Islet of Langerhans (tissue), 1 donor: Measurements from ENCODE around the gene RNPS1.
"Not testable (repeated sequence)": the region's sequence is repeated elsewhere in the genome, so short reads cannot be mapped to it uniquely, and the experiment has no call there.

Experiments used
- FAIRE-seq: peaks from one replicate; lab custom pipeline; 2011; peaks lifted over from hg19 to GRCh38; lab: Jason Lieb, UNC

RNPS1 gene

DNA sequence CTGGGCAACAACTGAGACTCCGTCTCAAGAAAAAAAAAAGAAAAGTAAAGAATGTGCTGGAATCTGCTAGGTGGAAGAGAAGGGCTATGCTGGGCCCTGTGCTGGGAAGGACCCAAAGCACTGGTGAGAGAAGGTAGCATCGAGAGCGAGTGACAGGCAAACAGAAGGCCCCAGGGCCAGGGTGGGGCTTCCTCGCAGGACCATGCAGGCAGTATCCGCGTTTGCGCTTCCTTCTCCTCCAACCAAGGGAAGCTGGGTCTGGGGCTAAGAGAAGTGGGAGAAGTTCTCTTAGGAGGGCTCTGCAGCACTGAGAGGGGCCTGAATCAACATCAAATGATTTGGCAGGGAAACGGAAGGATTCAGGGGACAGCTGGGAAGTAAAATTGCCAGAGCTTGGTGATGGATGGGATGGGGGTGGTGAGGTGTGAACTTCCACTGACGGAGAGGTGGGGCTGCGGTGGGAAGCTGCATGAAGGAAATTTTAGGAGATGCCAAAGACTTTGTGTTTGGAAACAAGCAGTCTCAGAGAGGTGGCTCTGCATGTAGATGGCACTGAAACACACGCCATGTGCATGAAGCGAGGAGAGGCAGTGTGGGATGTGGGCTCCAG, 11.3 kb downstream of the RNPS1 start:
- FAIRE-seq, result no peak

DNA sequence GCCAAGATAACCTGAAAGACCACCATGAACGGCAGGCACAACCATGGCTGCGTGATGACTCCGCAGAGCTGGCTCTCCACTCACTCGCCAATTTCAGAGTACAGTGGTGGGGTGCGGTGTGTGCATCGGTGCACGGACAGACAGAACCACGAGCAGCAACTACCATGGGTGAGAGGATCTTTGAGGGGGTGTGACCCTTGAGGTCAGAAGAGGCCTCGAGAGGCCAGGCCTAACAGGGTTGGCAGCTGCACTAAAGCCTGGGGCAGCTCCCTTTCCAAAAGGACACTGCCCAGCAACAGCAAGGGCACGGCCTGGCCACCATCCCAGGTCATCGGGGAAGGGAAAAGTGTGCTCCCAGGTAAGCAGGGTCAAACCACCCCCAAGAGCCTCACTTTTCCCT, 14.6 kb downstream of the RNPS1 start:
- FAIRE-seq, result no peak

DNA sequence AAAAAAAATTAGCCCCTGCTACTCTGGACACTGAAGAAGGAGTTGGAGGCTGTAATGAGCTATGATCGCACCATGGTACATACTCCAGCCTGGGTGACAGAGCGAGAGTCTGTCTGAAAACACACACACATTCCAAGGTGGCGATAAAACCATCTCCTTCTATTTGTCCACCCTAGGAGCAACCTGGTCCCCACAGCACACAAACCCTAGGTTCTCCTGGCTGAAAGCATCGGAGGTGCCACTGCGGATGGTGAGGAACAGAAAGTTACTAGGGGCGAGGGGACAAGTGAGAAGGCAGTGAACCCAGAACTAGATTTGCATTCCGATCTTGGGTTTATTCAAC, 15.1 kb downstream of the RNPS1 start:
- FAIRE-seq, result no peak

DNA sequence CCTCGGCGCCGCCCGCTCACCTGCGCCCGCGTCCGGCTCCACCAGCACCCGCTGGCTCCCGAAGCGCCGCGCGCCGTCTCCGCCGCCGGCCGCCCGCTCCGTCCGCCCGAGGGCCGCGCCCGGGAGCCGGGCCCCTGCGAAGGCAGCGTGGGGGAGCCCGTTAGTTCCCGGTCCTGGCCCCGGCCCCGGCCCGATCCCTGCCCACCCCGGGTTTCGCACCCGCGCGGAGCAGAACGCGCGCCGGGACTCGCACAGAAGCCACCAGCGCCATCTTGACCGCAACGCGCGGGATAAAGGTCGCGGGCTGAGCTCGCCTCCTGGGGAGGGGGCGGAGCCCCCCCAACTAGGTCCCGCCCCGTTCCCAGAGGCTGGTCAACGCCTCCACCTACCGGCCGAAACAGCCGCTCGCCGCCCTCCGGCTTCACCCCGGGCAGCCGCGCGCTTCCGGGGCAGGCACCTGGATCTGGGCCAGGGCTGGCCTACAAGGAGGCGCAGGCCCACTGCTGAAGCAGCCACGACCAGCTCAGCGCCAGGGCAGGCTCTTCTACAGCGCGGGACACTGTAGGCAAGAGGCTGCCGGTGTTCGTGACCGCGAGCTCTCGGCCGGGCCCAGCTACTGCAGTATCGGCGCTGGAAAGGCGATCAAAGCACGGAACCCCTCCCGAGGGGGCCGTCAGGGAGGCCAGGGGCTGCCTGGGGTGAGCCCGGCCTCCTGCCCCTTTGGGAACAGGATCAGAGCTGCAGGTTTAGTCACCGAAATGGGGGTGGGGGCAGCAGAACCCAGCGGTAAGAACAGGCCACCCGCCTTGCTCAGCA, 16.4 kb downstream of the RNPS1 start, which contains the start of gene ECI1:
TSS of gene ECI1 (minus strand) at position 292 of the 816 bp plus-strand sequence. CDS start at position 271, 21 bp downstream.
- FAIRE-seq, result no peak

DNA sequence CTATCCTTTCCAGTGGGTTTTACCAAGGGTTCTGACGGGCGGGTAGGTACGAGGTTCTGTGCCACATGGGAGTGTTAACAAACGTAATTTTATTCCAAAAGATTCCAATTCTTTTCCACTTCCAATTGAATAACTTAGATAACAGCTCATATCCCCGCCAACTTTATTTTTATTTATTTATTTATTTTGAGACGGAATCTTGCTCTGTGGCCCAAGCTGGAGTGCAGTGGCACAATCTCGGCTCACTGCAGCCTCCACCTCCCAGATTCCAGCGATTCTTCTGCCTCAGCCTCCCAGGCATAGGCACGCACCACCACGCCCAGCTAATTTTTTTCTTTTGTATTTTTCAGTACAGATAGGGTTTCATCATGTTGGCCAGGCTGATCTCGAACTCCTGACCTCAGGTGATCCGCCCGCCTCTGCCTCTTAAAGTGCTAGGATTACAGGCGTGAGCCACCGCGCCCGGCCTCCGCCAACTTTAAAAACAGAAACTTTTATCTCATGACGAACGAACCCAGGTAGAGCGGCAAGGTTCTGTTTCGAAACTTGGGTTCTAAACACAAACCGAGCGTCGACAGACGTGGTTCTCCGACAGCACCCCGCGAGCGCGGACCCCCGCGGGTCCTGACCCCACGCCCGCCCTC, 17.2 kb downstream of the RNPS1 start:
- FAIRE-seq, result no peak

DNA sequence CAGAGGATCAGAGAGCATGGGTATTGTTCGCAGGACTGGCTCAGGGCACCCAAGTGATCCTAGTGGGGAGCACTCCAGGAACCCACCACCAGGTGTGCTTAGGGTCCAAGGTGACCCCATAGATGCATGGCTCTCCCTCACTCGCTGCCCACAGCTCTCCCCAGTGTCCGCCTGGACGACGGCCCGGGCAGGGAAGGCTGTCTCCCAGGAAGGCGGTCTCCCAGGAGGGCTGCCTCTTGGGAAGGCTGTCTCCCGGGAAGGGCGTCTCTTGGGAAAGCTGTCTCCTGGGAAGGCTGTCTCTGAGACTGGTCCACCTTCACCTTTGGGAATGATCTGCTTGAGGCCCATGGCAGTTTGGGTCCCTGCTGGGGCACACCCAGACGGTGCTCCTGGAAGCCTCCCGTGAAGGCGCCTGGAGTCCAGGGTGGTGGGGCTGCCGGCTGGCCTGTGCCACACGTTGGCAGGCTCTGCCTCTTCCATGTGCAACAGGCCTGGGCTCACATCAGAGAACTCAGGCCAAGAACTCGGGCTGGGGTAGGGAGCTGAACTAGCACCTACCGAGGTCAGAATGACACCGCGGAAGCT, 21.5 kb downstream of the RNPS1 start:
- no peak for FAIRE-seq

DNA sequence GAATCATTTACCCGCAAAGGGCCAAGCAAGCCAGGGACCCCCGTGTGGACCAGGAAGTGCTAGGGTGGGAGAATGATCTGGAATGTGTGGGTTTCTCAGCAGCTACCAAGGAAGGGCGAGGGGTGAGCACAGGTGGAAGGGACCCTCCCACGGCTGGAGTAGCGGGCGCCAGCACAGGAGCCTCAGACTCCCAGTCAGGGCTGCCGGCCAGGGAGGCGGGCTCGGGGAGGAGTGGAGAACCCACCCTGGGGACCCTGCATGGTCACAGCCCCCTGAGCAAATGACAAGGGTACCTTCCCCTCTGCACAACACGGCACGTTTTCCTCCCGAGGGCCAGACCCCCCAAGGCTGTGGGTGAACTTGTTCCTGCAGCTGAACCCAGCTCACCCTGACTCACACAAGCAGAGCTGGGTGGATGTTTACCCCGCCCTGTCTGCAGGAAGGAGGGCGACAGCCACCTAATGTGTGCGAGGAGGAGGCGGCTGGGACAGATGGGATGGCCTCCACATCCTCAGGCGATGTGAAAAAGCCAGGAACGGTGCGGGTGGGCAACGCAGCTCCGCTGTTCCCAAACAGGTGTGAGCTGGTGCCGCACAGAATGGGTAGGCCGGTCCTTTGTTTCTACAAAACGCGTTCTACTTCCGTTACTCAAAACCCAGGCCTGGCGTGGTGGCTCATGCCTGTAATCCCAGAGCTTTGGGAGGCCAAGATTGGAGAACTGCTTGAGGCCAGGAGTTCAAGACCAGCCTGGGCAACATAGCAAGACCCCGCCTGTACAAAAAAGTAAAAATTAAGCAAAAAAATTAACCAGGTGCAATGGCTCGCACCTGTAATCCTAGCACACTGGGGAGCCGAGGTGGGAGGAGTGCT, 22.8 kb downstream of the RNPS1 start:
- no peak for FAIRE-seq

DNA sequence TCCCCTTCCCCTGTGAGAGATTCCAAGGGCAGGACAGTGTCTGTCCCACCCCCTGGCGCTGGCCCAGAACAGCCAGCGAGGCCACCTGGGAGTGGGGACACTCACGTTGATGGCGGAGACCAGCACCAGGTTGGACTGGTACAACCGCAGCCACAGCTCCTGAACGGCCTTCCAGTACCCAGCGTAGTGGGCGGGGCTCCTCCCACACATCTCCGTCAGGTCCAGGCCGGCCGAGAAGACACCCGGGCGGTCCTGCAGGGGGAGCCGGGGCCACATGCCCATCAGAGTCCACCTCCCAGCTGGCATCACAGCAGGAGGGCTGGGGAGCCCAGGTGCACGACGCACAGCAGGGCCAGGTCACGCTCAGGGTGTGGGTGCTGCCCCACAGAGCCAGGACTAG, 23.6 kb downstream of the RNPS1 start:
- FAIRE-seq, result no peak

DNA sequence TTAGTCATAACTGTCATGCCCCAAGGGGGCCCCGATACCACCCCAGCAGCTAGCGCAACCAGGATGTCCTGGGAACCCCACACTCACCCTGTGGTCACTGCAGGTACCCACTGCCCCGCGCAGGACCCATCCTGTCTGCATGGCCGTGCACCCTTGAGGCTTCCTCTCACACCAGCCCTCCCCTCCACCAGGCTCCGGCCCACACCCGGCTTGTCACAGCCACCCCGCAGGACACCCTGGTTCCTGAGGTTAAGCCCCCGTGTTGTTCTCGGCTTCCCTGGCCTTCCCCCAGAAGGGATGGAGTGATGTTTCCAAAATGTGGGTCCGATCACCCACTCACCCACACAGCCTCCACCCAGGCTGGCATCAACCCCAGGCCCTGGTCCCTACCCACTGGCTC, 24.1 kb downstream of the RNPS1 start:
- FAIRE-seq, result no peak

DNA sequence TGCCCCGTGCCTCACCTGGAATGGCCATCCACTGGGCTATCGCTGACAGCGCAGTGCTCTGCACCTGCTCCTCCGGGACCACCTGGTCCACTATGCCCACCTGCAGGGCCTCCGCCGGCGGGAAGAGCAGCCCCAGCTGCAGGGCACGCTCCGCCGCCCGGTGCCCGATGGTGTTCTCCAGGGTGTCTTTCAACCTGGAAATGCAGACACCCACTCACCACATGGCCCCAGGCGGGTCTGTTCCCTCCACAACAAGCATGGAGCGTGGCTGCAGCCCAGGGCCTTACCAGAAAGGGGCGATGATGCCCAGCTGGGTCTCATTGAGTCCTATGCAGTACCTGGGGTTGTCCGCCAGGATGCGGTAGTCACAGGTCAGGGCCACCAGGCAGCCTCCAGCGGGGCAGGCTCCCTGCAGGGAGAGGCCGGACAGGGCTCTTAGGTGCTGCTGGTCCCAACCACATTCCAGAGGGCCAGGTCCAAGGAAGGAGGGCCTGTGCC, 24.8 kb downstream of the RNPS1 start:
- FAIRE-seq, result no peak

DNA sequence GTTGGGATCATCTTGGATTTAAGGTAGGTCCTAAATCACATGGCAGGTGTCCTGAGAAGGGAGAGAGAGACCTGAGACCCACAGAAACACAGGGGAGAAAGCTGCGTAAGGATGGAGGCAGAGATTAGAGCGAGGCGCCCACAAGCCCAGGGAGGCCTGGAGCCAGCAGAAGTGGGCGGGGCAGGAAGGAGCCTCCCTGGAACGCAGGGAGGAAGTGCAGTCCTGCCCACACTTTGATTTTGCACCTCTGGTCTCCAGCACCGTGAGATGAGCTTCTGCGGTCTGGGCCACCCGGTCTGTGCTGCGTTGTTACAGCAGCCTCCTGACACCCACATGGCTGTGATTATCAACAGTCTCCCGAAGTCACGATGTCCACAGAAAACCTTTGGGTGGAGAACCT, 25.3 kb downstream of the RNPS1 start:
- no peak for FAIRE-seq

DNA sequence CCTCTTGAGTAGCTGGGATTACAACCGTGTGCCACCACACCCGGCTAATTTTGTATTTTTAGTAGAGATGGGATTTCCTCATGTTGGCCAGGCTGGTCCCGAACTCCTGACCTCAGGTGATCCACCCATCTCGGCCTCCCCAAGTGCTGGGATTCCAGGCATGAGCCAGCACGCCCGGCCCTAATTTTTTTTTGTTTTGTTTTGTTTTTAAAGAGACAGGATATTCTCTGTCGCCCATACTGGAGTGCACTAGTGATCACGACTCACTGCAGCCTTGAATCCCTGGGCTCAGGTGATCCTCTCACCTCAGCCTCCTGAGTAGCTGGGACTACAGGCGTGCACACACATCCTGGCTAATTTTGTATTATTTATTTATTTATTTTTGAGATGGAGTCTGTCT, 27.6 kb downstream of the RNPS1 start:
- FAIRE-seq, result not testable (repeated sequence)

DNA sequence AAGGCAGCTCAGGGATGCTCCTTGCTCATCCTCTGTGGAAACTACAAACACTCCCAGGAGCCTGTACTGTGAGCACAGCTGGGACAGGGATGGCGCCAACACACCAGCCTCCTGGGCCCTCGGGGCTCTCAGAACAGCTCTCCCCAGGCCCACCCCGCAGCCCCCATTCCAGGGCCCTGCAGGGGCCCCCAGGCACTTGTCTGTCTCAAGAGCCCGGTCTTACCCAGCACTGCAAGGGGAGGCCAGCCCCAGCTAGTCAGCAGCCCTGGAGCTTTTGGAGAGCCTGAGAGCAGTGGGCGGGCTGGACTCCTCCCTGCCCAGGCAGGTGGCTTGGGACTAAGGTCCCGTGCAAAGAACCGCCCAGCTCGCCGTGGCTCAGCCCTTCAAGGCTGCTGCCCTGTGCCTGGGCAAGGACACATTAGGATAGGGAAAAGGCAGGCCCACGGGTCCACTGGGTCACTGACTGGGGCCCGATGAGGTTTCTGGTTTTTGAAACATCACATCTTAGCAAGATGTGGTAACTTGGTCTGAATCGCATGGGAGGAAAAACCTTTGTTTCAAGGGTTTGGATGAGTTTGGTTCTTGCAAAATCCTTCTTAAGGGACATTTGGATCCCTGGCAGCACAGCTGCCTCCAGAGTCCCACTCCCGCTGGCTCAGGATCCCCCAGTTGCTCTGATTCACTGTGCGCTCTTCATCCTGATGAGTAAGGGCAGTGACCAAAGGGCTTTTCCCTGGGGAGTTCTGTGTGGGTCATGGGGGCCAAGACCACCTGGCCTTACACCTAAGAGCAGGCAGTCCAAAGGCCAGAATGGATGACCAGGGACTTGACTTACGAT, 28.9 kb downstream of the RNPS1 start:
- no peak for FAIRE-seq

DNA sequence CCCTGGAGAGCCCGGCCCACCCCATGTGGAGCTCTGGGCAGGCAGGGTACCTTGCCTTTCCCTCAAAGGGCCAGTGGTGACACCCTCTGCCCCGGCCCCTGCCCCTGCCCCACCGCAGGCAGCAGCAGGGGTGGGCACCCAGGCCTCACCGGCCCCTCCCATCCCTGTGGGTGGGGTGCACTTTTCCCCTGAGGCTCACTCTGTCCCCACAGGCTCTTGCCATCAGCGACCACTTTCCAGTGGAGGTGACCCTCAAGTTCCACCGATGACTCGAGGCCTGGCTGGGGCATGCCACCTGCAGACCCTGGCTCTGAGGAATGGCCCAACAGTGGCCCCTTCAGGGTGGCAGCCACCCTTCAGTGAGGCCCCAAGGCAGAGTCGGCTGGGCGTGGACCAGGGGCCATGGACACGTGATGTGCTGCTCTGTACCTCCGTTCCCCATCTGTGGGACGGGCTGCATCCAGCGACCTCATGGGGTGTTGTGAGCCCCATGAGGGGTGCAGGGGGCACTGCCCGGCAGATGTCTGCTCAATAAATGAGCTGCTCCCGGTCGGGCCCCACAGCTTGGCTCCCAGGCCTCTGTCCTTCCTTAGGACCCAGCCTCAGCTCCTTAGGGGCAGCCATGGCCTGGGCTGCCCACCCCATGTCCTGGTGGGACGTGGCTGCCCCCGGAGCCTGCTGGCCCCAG, 29.6 kb downstream of the RNPS1 start:
- FAIRE-seq, result no peak

DNA sequence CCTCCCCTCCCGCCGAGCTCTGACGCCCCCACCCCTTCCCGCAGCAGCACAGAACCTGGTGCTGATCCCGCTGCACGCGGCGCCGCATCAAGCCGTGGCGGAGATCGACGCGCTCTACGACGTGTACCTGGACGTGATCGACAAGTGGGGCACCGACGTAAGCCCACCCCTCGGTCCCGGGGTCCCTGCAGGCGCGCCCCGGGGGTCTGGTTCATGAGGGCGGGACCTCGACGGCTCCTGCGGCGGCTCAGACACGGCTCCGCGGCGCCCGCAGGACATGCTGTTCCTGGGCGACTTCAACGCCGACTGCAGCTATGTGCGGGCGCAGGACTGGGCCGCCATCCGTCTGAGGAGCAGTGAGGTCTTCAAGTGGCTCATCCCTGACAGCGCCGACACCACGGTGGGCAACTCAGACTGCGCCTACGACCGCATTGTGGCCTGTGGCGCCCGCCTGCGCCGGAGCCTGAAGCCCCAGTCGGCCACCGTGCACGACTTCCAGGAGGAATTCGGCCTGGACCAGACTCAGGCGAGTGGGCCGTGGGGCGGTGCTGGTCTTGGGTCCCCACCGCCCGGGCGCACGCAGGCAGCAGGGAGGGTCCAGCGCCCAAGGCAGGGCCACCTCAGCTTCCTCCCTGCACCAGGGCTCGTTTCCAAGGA, 30.3 kb downstream of the RNPS1 start:
- no peak for FAIRE-seq

DNA sequence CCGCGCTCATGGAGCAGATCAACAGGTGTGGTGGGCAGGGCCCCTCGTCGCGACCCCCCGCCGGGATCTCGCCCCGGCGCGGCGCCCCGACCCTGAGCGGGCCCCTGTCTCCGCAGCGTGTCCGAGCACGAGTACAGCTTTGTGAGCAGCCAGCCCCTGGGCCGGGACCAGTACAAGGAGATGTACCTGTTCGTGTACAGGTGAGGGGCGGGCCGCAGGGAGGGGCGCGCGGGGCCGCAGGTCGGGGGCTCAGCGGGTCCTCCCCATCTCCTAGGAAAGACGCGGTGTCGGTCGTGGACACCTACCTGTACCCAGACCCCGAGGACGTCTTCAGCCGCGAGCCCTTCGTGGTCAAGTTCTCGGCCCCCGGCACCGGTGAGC, 30.8 kb downstream of the RNPS1 start:
- FAIRE-seq, result no peak

DNA sequence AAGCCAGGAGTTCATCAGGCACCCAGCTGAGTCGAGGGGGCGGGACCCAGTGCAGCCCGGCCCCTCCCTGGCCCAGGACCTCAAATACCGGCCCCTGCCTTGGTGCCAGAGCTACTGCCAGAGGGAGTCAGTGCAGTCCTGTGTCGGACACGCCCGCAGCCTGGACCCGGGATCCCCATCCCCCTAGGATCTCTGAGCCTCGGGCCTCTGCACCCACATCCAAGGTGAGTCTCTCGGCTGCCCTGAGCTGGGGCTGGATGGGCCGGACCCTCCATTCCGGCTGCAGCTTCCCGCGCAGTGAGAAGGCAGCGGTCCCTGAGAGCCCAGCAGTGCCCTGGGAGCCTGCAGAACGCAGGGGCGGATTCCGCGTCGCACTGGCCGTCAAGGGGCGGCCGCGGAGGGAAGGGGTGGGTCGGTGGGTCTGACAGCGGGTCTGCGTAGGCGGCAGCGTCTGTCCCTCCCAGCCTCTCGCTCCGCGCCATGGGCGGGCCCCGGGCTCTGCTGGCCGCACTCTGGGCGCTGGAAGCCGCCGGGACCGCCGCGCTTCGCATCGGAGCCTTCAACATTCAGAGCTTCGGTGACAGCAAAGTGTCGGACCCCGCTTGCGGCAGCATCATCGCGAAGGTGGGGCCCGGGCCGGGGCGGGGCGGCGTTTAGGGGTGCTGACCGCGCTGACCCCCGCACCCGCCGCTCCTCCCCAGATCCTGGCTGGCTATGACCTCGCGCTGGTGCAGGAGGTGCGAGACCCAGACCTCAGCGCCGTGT, 31.4 kb downstream of the RNPS1 start, which contains the start of gene DNASE1L2:
TSS of gene DNASE1L2 (plus strand) at position 108 of the 765 bp plus-strand sequence. CDS start at position 481, 373 bp downstream.
- FAIRE-seq, result no peak

DNA sequence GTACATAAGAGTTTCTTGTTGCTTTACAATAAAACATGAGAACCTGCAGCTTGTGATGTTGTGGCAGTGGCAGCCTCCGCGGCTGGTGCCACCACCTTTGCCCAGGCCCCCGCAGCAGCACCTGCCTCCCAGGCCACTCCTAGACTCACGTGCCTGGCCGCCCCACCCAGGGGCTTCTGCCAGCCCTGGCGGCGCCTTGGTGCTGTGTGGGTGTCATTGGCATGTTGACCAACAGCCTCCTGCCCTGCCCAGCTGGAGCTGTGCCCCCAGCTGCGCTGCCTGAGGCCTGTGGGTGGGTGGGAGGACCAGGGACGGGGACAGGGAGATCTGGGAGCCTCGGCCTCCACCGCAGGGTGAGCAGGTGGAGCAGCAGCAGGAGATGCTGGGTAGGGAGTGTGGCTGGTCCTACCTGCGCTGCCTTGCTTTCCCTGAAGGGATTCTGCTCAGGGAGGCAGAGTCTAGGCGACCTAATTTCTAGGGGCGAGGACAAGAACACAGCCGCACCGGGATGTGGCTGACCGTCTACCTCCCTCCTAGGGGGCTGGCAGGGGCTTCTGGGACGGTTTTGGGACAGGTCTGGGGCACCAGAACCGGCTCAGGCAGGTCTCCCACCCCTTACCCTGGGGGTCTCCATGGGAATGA, 32.1 kb downstream of the RNPS1 start:
- FAIRE-seq, result no peak
